Measurements from ENCODE around the gene RIOK2.

- TF ChIP-seq USF2 (IDR thresholded peaks at IDR 0.05; ENCODE audit: low read length) (no peak), CTCF (IDR thresholded peaks at IDR 0.05; ENCODE audit: control extremely low read depth in 1 of 3, insufficient read depth in 1 of 3, low read depth in 1 of 3, low read length in 3 of 3) (no peak), GABPA (IDR thresholded peaks at IDR 0.05; ENCODE audit: borderline replicate concordance, insufficient read depth, low read length) (no peak), POLR2AphosphoS5 (IDR thresholded peaks at IDR 0.05; ENCODE audit: low read depth, low read length) (no peak)
Observed at GRCh38 chr5:97119007-97119390, 64.0 kb downstream of the RIOK2 start.
